Measurements from ENCODE around the gene NNT. TPM values are rescaled to one million over a fixed set of nuclear protein-coding genes. Genes with fewer than 3 reads are reported as not detected.

NNT gene
- total and polyA plus RNA-seq, 10 donors, result 9.7 to 70.9 (median 52.9) TPM

GRCh38 chr5:43675357-43675756, 72.4 kb downstream of the NNT start:
- H3K4me1 ChIP-seq, result no peaks in the 10 kb centered on the region
- peaks cover 0 to 69% (median 14%) of the 10 kb centered on the region in 6 donors for H3K36me3 ChIP-seq
- TF ChIP-seq, protein P1, sequence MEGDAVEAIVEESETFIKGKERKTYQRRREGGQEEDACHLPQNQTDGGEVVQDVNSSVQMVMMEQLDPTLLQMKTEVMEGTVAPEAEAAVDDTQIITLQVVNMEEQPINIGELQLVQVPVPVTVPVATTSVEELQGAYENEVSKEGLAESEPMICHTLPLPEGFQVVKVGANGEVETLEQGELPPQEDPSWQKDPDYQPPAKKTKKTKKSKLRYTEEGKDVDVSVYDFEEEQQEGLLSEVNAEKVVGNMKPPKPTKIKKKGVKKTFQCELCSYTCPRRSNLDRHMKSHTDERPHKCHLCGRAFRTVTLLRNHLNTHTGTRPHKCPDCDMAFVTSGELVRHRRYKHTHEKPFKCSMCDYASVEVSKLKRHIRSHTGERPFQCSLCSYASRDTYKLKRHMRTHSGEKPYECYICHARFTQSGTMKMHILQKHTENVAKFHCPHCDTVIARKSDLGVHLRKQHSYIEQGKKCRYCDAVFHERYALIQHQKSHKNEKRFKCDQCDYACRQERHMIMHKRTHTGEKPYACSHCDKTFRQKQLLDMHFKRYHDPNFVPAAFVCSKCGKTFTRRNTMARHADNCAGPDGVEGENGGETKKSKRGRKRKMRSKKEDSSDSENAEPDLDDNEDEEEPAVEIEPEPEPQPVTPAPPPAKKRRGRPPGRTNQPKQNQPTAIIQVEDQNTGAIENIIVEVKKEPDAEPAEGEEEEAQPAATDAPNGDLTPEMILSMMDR (IDR thresholded peaks at IDR 0.05 in 8 of 11, conservative IDR thresholded peaks at IDR 0.05 in 3 of 11), result no peak
- TF ChIP-seq POLR2AphosphoS5 (IDR thresholded peaks at IDR 0.05), result no peak
- TF ChIP-seq POLR2A (IDR thresholded peaks at IDR 0.05), result no peak
- WGBS, 5 donors, result 94 to 97% (median 96%) methylated on average over 3 of the region's 3 CpGs
- H3K9me3 ChIP-seq, result no peaks in the 10 kb centered on the region
- intact Hi-C loops (cut with DNase I; ENCODE audit: low total_unique reads), result no loop called here
- no peak overlapping the region for H3K27ac ChIP-seq
- no peak overlapping the region for H3K4me3 ChIP-seq
- no peaks in the 10 kb centered on the region for H3K27me3 ChIP-seq (replicated peaks in 1 of 7)
- DNase-seq, result no peak

DNA sequence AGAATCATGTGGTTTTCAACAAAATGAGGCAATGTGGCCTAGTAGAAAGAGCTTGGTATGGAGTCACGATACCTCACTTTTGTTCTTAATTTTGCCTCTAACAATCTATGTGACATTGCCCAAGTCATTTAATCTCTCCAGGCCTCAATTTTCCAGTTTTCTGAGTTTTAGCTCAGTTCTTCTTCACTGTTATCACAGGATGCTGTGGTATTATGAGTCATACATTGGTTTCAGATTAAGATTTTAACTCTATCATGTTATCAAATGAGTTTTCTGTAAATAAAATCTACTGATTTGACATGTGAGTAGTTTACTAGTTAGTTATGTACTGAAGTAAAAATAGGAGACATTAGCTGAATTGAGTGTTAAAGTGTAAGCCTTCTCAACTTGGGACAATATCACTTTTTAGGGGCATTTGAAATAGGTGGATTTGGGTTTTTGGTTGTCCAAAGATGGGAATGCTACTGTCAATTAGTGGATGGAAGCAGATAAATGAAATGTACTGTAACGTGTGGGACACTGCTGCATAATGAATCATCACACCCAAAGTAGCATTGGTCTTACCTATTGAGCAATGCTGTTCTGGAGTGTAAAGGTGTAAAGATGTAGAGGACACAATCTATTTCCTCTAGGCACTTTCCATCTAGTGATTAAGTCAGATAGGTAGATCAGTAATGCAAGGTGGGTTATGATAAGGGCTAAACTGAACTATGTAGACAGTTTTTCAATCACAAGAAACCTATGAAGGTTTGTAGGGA, 73.3 kb downstream of the NNT start:
- TF ChIP-seq, protein P1 (IDR thresholded peaks at IDR 0.05 in 8 of 11, conservative IDR thresholded peaks at IDR 0.05 in 3 of 11), result no peak
- TF ChIP-seq POLR2AphosphoS5 (IDR thresholded peaks at IDR 0.05), result no peak
- DNase-seq, result no peak
- peaks cover 0 to 76% (median 17%) of the 10 kb centered on the region in 6 donors for H3K36me3 ChIP-seq
- intact Hi-C loops (cut with DNase I; ENCODE audit: low total_unique reads), result no loop called here
- no peaks in the 10 kb centered on the region for H3K27me3 ChIP-seq (replicated peaks in 1 of 7)
- no peak overlapping the region for H3K27ac ChIP-seq
- H3K4me3 ChIP-seq, result no peak overlapping the region
- no peaks in the 10 kb centered on the region for H3K9me3 ChIP-seq
- H3K4me1 ChIP-seq, result no peaks in the 10 kb centered on the region
- whole genome bisulfite sequencing, 5 donors, result 88 to 97% (median 95%) methylated on average over 2 of the region's 2 CpGs

DNA sequence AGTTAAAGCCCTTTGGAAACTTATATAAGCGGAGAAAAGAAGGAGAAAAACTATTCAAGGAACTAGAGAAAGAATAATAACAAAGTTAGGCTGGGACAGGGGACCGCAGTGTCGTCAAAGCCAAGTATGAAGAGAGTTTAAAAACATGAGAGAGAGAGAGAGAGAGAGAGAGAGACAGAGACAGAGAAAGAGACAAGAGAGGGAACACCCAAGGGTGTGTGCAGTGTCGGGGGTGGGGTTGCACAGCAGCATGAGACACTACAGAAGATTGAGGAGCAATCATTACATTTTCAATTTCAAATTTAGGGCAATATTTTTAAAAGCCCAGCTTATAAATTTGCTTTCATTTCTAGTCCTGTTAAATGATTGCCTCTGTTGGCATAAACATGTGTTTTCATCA, 74.3 kb downstream of the NNT start:
- H3K36me3 ChIP-seq, result peaks cover 0 to 77% (median 23%) of the 10 kb centered on the region in 6 donors

GRCh38 chr5:43679214-43679613, 76.2 kb downstream of the NNT start:
- no peak for DNase-seq
- Histone ChIP-seq H3K4me3 (no peak overlapping the region), H3K27ac (no peak overlapping the region), H3K9me3 (no peaks in the 10 kb centered on the region), H3K4me1 (no peaks in the 10 kb centered on the region), H3K36me3 (peaks cover 0 to 80% (median 23%) of the 10 kb centered on the region in 6 donors), H3K27me3 (replicated peaks in 1 of 7) (no peaks in the 10 kb centered on the region)
- TF ChIP-seq POLR2AphosphoS5 (IDR thresholded peaks at IDR 0.05) (no peak), POLR2A (IDR thresholded peaks at IDR 0.05) (no peak)
- TF ChIP-seq, protein P1 (IDR thresholded peaks at IDR 0.05 in 8 of 11, conservative IDR thresholded peaks at IDR 0.05 in 3 of 11), result no peak
- 90 to 97% (median 94%) methylated on average over 3 of the region's 3 CpGs for WGBS, 5 donors
- intact Hi-C loops (cut with DNase I; ENCODE audit: low total_unique reads), result no loop called here

More for the DNA sequence above, 74.3 kb downstream of the NNT start:
- 93 to 98% (median 97%) methylated on average over 4 of the region's 4 CpGs for WGBS, 5 donors
- no peak overlapping the region for H3K27ac ChIP-seq
- intact Hi-C loops (cut with DNase I; ENCODE audit: low total_unique reads), result no loop called here
- DNase-seq, result no peak
- TF ChIP-seq POLR2A (IDR thresholded peaks at IDR 0.05), result no peak
- TF ChIP-seq POLR2AphosphoS5 (IDR thresholded peaks at IDR 0.05), result no peak
- TF ChIP-seq, protein P1 (IDR thresholded peaks at IDR 0.05 in 8 of 11, conservative IDR thresholded peaks at IDR 0.05 in 3 of 11), result no peak
- H3K4me3 ChIP-seq, result no peak overlapping the region
- H3K4me1 ChIP-seq, result no peaks in the 10 kb centered on the region
- H3K27me3 ChIP-seq (replicated peaks in 1 of 7), result no peaks in the 10 kb centered on the region
- H3K9me3 ChIP-seq, result no peaks in the 10 kb centered on the region

Measured in spleen (tissue), 11 donors.